GM19351 (cell line): ENCODE measurements around the gene HDC.

Experiments
- ATAC-seq: cut with Tn5 transposase; IDR thresholded peaks from one replicate; pipeline ENCODE4 v1.9.1; 2021; ENCODE audit warnings: mild to moderate bottlenecking, moderate library complexity; ENCODE audit not compliant: unreplicated experiment

Gene HDC

GRCh38 chr15:50265620-50266019 lies at the start of gene HDC:
Gene HDC, minus strand, starts transcription at chr15:50265726. Its CDS starts 103 bp downstream, at chr15:50265623.
- ATAC-seq = no peak

- ATAC-seq = no peak
Observed at GRCh38 chr15:50312636-50313035, 47.1 kb upstream of the HDC start.

- no peak for ATAC-seq
Observed at GRCh38 chr15:50307799-50308198, 42.3 kb upstream of the HDC start.

- no peak for ATAC-seq
Observed at GRCh38 chr15:50304836-50305235, 39.3 kb upstream of the HDC start.

- peak; percentile 58 for ATAC-seq
Observed at GRCh38 chr15:50302581-50302980, 37.1 kb upstream of the HDC start.

- no peak for ATAC-seq
Observed at GRCh38 chr15:50298340-50298739, 32.8 kb upstream of the HDC start.

GRCh38 chr15:50295966-50296365 lies 30.4 kb upstream of the HDC start:
- no peak for ATAC-seq

- no peak for ATAC-seq
Observed at GRCh38 chr15:50289749-50290148, 24.2 kb upstream of the HDC start.

- no peak for ATAC-seq
Observed at GRCh38 chr15:50287324-50288116, 22.0 kb upstream of the HDC start.

GRCh38 chr15:50281427-50281826 lies 15.9 kb upstream of the HDC start:
- no peak for ATAC-seq

GRCh38 chr15:50280271-50280670 lies 14.7 kb upstream of the HDC start:
- ATAC-seq = no peak

- no peak for ATAC-seq
Observed at GRCh38 chr15:50278496-50278895, 13.0 kb upstream of the HDC start.

GRCh38 chr15:50277370-50277769 lies 11.8 kb upstream of the HDC start:
- no peak for ATAC-seq

- no peak for ATAC-seq
Observed at GRCh38 chr15:50275908-50276307, 10.4 kb upstream of the HDC start.

GRCh38 chr15:50275091-50275490 lies 9.6 kb upstream of the HDC start:
- no peak for ATAC-seq

- ATAC-seq = no peak
Observed at GRCh38 chr15:50267577-50267976, 2.1 kb upstream of the HDC start.

- ATAC-seq = no peak
Observed at GRCh38 chr15:50262533-50262932, 3.0 kb downstream of the HDC start.

- no peak for ATAC-seq
Observed at GRCh38 chr15:50261981-50262380, 3.5 kb downstream of the HDC start.

GRCh38 chr15:50260969-50261496 lies 4.5 kb downstream of the HDC start:
- ATAC-seq = peak; percentile 56

- ATAC-seq = no peak
Observed at GRCh38 chr15:50259276-50259675, 6.2 kb downstream of the HDC start.

- ATAC-seq = no peak
Observed at GRCh38 chr15:50257924-50258323, 7.6 kb downstream of the HDC start.

GRCh38 chr15:50257332-50257731 lies 8.2 kb downstream of the HDC start:
- no peak for ATAC-seq
